Prostate gland (tissue), 2 donors: ENCODE data around the gene SRA1. TPM values are rescaled to one million over a fixed set of nuclear protein-coding genes. Genes with fewer than 3 reads are reported as not detected.

Source experiments
- DNase-seq: peaks from one replicate; pipeline ENCODE4 v3.0.0-alpha.2; 2019; ENCODE audit warnings: low spot score
- H3K27ac ChIP-seq, 2 donors: fragments of 200-600 bp; sonication (generic); 2 replicates each; pipeline ENCODE4 v1.5.1; 2017 to 2019
- H3K27me3 ChIP-seq: fragments of 200-600 bp; sonication (generic); replicated peaks from 2 replicates; pipeline ENCODE4 v1.5.1; 2019; ENCODE audit not compliant: insufficient read depth
- H3K36me3 ChIP-seq, 2 donors: fragments of 200-600 bp; sonication (generic); 1 replicate in 1 of 2; 2 replicates in 1 of 2; pipeline versions ENCODE4 v1.5.1 to v1.8.1; 2017 to 2019
- H3K4me1 ChIP-seq: fragments of 200-600 bp; sonication (generic); replicated peaks from 2 replicates; pipeline ENCODE4 v1.5.1; 2019
- H3K4me3 ChIP-seq, 2 donors: fragments of 200-600 bp; sonication (generic); 2 replicates each; pipeline ENCODE4 v1.5.1; 2017 to 2019
- H3K9me3 ChIP-seq: fragments of 200-600 bp; sonication (generic); 2 replicates; pipeline ENCODE4 v1.5.1; 2017
- POLR2A ChIP-seq: fragments of 450-650 bp; IDR thresholded peaks from one replicate; pipeline ENCODE4 v1.6.1; 2016; ENCODE audit warnings: antibody characterized with exemption, mild to moderate bottlenecking
- POLR2AphosphoS5 ChIP-seq: sonication (generic); formaldehyde crosslinking; IDR thresholded peaks from one replicate; pipeline ENCODE4 v1.6.1; 2017; ENCODE audit warnings: antibody characterized with exemption
- WGBS: methylation state at CpG from one replicate; pipeline ENCODE4 v1.1.5; 2018; 5-methylcytosine and 5-hydroxymethylcytosine counted together
- intact Hi-C: fragments of 100-400 bp; cut with DNase I; formaldehyde crosslinking; loops from one replicate; pipeline ENCODE4 v1.14.2; 2022
- total RNA-seq, 2 donors: library from RNA; depleted of rRNA; stranded (reverse); fragments of >200 nt; gene quantifications; one replicate each; pipeline ENCODE4 v1.1.0, GENCODE V29; 2016
- TF ChIP-seq, protein P1 (sequence below), 4 experiments: fragments of 200-600 bp in 2 of 4; fragments of 450-650 bp in 2 of 4; sonication (generic) in 2 of 4; IDR thresholded peaks; 1 replicate in 3 of 4; 2 replicates in 1 of 4; pipeline ENCODE4 v1.5.1; 2016 to 2019; ENCODE audit warnings: antibody characterized with exemption in 4 of 4, mild to moderate bottlenecking in 2 of 4, moderate library complexity in 2 of 4

SRA1 gene
- total RNA-seq, 2 donors from 2014 or later: 31.6 to 33.6 TPM

DNA sequence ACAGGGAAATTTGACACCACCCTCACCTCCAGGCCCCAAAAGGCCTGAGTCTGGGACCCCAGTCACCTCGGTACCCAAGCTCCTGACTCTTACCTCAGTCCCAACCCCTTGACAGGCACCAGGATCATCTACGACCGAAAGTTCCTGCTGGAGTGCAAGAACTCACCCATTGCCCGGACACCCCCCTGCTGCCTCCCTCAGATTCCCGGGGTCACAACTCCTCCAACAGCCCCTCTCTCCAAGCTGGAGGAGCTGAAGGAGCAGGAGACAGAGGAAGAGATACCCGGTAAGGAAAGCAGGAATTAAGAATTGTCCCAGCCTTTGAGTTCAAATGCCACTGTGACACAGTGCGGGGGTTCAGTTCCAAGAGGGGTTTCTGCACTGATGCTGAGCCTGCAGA is 8.5 kb downstream of the SRA1 start:
- peak; percentile 4 for DNase-seq
- no peaks in the 10 kb centered on the region for H3K27me3 ChIP-seq
- intact Hi-C loops: loop anchor here (5.0 kb wide), 1 partner anchor 89 kb away; the partner anchor contains the start of gene TMCO6
- H3K36me3 ChIP-seq: peaks cover 0 to 5% of the 10 kb centered on the region in 2 donors
- H3K4me3 ChIP-seq: no peak overlapping the region
- H3K9me3 ChIP-seq: no peaks in the 10 kb centered on the region
- WGBS: 86% methylated on average over 7 of the region's 7 CpGs
- peaks cover 21% of the 10 kb centered on the region for H3K4me1 ChIP-seq
- TF ChIP-seq, protein P1, sequence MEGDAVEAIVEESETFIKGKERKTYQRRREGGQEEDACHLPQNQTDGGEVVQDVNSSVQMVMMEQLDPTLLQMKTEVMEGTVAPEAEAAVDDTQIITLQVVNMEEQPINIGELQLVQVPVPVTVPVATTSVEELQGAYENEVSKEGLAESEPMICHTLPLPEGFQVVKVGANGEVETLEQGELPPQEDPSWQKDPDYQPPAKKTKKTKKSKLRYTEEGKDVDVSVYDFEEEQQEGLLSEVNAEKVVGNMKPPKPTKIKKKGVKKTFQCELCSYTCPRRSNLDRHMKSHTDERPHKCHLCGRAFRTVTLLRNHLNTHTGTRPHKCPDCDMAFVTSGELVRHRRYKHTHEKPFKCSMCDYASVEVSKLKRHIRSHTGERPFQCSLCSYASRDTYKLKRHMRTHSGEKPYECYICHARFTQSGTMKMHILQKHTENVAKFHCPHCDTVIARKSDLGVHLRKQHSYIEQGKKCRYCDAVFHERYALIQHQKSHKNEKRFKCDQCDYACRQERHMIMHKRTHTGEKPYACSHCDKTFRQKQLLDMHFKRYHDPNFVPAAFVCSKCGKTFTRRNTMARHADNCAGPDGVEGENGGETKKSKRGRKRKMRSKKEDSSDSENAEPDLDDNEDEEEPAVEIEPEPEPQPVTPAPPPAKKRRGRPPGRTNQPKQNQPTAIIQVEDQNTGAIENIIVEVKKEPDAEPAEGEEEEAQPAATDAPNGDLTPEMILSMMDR (IDR thresholded peaks at IDR 0.05): no peak
- TF ChIP-seq POLR2A: no peak
- no peak for TF ChIP-seq POLR2AphosphoS5
- H3K27ac ChIP-seq: peak overlapping the region; percentile 94 to 97

DNA sequence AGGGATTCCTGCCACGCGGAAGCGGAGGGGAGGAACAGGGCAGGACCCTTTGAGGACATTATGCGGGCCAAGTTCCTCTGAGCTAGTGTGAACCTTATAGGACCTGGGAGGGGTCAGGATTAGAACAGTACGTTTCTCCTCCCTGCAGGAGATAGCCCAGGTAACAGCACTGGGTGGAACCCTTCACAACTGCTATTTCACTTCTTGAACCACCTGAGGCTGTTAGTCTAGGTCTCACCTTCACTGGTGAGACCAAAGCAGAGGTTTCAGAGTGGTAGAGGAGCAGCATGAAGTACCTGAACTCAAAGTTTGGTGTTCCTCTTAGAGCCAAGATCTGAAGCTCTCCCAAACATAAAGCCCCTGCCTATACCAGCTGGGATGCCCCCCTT is 9.0 kb downstream of the SRA1 start:
- TF ChIP-seq POLR2A (no peak), POLR2AphosphoS5 (peak; percentile 75)
- TF ChIP-seq, protein P1 (IDR thresholded peaks at IDR 0.05): no peak
- Histone ChIP-seq H3K4me3 (peak overlapping the region; percentile 43 to 45), H3K9me3 (no peaks in the 10 kb centered on the region), H3K27ac (peak overlapping the region; percentile 94 to 97), H3K36me3 (peaks cover 0 to 5% of the 10 kb centered on the region in 2 donors), H3K4me1 (peaks cover 21% of the 10 kb centered on the region), H3K27me3 (no peaks in the 10 kb centered on the region)
- intact Hi-C loops: loop anchor here (5.0 kb wide), 1 partner anchor 89 kb away; the partner anchor contains the start of gene TMCO6
- WGBS: 0% methylated on average over 5 of the region's 5 CpGs
- DNase-seq: no peak

DNA sequence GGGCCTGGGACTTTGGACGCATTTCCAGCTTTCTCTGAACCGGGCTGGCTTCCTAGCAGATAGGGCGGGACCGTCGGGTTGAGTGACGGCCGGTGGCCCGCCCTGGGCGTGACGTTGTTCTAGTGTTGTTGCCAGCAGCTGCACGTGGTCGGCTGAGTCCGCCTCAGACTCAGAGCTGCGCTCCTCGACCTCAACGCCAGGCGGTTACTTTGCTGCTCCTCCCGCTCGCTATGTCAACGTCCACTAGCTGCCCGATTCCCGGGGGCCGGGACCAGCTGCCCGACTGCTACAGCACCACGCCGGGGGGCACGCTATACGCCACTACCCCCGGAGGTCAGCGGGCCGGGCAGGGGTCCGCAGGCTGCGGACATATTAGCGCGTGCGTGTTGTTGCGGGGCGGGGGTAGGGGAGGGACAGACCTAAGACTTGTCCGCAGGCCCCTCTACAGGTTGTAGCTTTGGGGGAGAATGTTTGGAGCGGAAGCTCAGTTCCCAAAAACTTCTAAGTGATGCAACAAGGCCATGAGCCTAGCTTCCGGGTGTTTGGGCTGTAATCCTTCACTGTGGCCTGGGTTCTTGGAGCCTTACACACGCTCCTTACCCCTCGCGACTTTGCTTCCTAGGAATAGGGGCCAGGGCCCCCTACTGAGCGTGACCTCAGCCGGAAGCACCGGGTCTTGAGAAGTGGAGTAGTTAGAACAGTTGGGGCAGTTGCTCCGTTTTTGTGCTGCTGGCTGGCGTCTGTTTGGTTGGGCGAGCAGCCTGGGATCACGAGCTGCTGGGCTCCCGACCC is 9.6 kb downstream of the SRA1 start, which contains the start of gene EIF4EBP3:
Gene EIF4EBP3, plus strand, starts transcription at position 155 of the 792 bp plus-strand sequence. Its CDS starts 76 bp downstream, at position 231.
- WGBS: 1% methylated on average over 51 of the region's 52 CpGs
- TF ChIP-seq POLR2AphosphoS5 (peak; percentile 95), POLR2A (peak; percentile 93)
- TF ChIP-seq, protein P1 (IDR thresholded peaks at IDR 0.05): peak; percentile 32 to 84 (median 66)
- intact Hi-C loops: loop anchor here (5.0 kb wide), 1 partner anchor 90 kb away; the partner anchor contains the start of gene TMCO6
- peaks cover 21% of the 10 kb centered on the region for H3K4me1 ChIP-seq
- peaks cover 0 to 5% of the 10 kb centered on the region in 2 donors for H3K36me3 ChIP-seq
- H3K27ac ChIP-seq: peak within 1 kb of the TSS; percentile 94 to 97
- no peaks in the 10 kb centered on the region for H3K9me3 ChIP-seq
- no peaks in the 10 kb centered on the region for H3K27me3 ChIP-seq
- peak; percentile 98 for DNase-seq
- H3K4me3 ChIP-seq: peak within 1 kb of the TSS; percentile 43 to 45

DNA sequence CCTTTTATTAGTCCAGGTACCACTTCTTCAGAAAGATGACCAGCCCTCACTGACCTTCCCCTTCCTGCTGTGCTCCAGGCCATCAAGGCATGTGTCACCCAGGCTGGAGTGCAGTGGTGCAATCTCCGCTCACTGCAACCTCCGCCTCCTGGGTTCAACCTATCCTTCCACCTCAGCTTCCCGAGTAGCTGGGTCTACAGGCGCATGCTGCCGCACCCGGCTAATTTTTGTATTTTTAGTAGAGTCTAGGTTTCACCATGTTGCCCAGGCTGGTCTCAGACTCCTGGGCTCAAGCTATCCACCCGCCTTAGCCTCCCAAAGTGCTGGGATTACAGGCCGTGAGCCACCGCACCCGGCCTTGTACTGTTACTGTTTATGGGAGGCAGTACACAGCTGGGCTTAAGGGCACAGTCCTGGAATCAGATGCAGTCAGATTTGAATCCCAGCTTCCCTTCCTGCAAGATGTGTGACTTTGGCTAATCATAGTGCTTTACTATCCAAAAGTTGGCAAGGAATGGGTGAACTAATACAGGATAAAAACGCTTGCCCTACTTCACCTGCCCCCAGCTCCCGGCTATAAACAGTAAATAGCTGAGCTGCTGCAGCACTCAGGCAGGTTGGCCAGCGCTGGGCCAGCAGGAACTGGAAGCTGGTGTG is 10.3 kb downstream of the SRA1 start:
- TF ChIP-seq, protein P1 (IDR thresholded peaks at IDR 0.05): no peak
- no peak for TF ChIP-seq POLR2A
- TF ChIP-seq POLR2AphosphoS5: no peak
- H3K36me3 ChIP-seq: peaks cover 0 to 8% of the 10 kb centered on the region in 2 donors
- DNase-seq: no peak
- peak overlapping the region; percentile 94 to 97 for H3K27ac ChIP-seq
- peak overlapping the region; percentile 43 to 45 for H3K4me3 ChIP-seq
- no peaks in the 10 kb centered on the region for H3K27me3 ChIP-seq
- intact Hi-C loops: loop anchor here (5.0 kb wide), 1 partner anchor 90 kb away; the partner anchor contains the start of gene TMCO6
- H3K9me3 ChIP-seq: no peaks in the 10 kb centered on the region
- H3K4me1 ChIP-seq: peaks cover 21% of the 10 kb centered on the region
- WGBS: 38% methylated on average over 13 of the region's 13 CpGs
